Small intestine (tissue), 7 donors: ENCODE data around the gene DEK. TPM values are rescaled to one million over a fixed set of nuclear protein-coding genes. Genes with fewer than 3 reads are reported as not detected.

Experiments
- DNase-seq, 2 donors: peaks; one replicate each; pipeline versions ENCODE4 v3.0.0 to v3.0.0-alpha.2; 2013
- FAIRE-seq: peaks from 2 replicates; lab custom pipeline; 2012; peaks lifted over from hg19 to GRCh38; lab: Jason Lieb, UNC
- H3K27ac ChIP-seq, 3 donors: one replicate each; pipeline ENCODE4 v1.5.1; 2013; ENCODE audit warnings: low read length in 2 of 3, mild to moderate bottlenecking in 2 of 3, control low read depth in 1 of 3, inconsistent platforms in 1 of 3, low read depth in 1 of 3, moderate library complexity in 1 of 3
- H3K27me3 ChIP-seq, 3 donors: one replicate each; pipeline ENCODE4 v1.6.1; 2013; ENCODE audit warnings: low read length in 3 of 3, inconsistent platforms in 1 of 3; ENCODE audit not compliant: control insufficient read depth in 3 of 3, insufficient read depth in 3 of 3
- H3K36me3 ChIP-seq, 3 donors: one replicate each; pipeline ENCODE4 v1.6.1; 2013; ENCODE audit warnings: low read length in 3 of 3, inconsistent platforms in 1 of 3, low read depth in 1 of 3, mild to moderate bottlenecking in 1 of 3, moderate library complexity in 1 of 3; ENCODE audit not compliant: control insufficient read depth in 3 of 3, insufficient read depth in 2 of 3
- H3K4me1 ChIP-seq, 3 donors: one replicate each; pipeline ENCODE4 v1.6.1; 2013; ENCODE audit warnings: low read length in 2 of 3, inconsistent platforms in 1 of 3, low read depth in 1 of 3, mild to moderate bottlenecking in 1 of 3, moderate library complexity in 1 of 3; ENCODE audit not compliant: control insufficient read depth in 3 of 3, insufficient read depth in 2 of 3
- H3K4me3 ChIP-seq, 3 donors: one replicate each; pipeline ENCODE4 v1.5.1; 2013; ENCODE audit warnings: low read length in 3 of 3, control low read depth in 1 of 3, inconsistent platforms in 1 of 3, low read depth in 1 of 3, mild to moderate bottlenecking in 1 of 3, moderate library complexity in 1 of 3
- H3K9me3 ChIP-seq, 2 donors: one replicate each; pipeline ENCODE4 v1.6.1; 2013; ENCODE audit warnings: low read depth in 1 of 2, low read length in 1 of 2; ENCODE audit not compliant: control insufficient read depth in 2 of 2, insufficient read depth in 1 of 2
- WGBS, 3 donors: extraction: QIAGEN DNeasy Blood & Tissue Kit; methylation state at CpG; one replicate each; pipeline ENCODE4 v1.1.7; 2013; 5-methylcytosine and 5-hydroxymethylcytosine counted together
- polyA plus RNA-seq, 4 donors: library from polyadenylated mRNA; stranded (reverse) in 3 of 4; unstranded in 1 of 4; fragments of 200-250 nt in 3 of 4; fragments of 120-200 nt in 1 of 4; gene quantifications; one replicate each; pipeline versions ENCODE4 v1.2.1 to v1.2.3, GENCODE V29; 2013
- donor health status: healthy with polysubstance abuse.
- donor health status: control.
- donor health status: control.
- donor health status: Bipolar disorder and iron deficiency.
- donor health status: healthy.

Gene DEK
- polyA plus RNA-seq, 4 donors, result 55.7 to 113 (median 69.2) TPM

DNA sequence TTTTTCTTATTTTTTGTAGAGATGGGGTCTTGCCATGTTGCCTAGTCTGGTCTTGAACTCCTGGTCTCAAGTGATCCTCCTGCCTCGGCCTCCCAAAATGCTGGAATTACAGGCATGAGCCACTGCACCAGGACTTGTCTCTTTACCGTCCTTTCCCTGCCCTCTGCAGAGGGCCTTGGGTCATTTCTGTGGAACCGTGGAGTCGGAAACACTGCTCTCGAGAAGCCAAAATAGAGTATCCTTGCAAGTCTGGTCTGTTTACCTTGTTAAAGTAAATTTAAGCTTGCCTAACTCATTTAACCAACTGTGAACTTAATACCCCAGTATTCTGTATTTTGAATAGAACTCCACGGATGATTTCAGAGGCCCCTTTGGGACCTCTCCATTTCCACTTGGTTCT is 57.7 kb downstream of the DEK start:
- H3K36me3 ChIP-seq, result peaks cover 2 to 36% (median 5%) of the 10 kb centered on the region in 3 donors
- H3K27me3 ChIP-seq, result no peaks in the 10 kb centered on the region
- no peak overlapping the region for H3K4me3 ChIP-seq
- H3K9me3 ChIP-seq, result no peaks in the 10 kb centered on the region
- DNase-seq, result no peak
- WGBS, 3 donors, result 89 to 97% (median 93%) methylated on average over 6 of the region's 6 CpGs
- no peak for FAIRE-seq
- peaks cover 0 to 2% (median 0%) of the 10 kb centered on the region in 3 donors for H3K4me1 ChIP-seq
- no peak overlapping the region for H3K27ac ChIP-seq

DNA sequence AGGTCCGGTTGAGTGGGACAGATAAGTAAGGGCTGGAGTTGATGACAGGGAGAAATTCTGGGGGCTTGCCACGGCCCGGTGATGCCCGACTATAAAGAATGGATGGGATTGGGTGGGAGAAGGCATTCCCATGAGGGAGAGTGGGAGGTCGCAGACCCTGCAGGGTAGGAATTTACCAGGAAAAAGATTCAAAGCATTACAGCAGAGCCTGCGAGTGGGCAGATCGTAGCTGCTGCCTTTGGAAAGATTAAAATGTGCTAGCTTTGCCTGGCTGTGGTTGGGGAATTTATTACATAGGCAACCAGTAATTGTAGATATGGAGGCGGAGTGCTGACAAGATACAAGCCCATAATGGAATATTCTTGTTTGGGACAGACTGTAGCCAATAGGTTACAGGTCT is 59.6 kb downstream of the DEK start:
- FAIRE-seq, result no peak
- H3K36me3 ChIP-seq, result peaks cover 2 to 38% (median 7%) of the 10 kb centered on the region in 3 donors
- no peaks in the 10 kb centered on the region for H3K27me3 ChIP-seq
- no peaks in the 10 kb centered on the region for H3K9me3 ChIP-seq
- no peak overlapping the region for H3K27ac ChIP-seq
- 94 to 98% (median 95%) methylated on average over 8 of the region's 8 CpGs for WGBS, 3 donors
- DNase-seq, result no peak
- no peaks in the 10 kb centered on the region for H3K4me1 ChIP-seq
- H3K4me3 ChIP-seq, result no peak overlapping the region

DNA sequence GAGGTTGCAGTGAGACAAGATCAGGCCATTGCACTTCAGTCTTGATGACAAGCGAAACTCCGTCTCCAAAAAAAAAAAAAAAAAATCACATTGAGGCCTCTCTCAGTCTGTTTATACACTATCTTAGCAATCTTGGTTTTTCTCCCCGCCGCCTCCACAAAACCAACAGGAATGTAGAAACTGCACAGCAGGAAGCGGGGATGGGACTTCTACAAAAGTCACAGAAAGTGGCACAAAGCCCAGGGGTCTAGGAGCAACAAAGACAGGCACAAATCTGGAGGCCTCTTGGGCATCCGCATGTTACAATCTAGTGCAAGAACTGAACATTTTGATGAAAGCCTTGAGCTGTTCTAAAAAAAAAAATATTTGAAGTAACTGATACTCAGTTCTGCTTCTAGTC is 60.5 kb downstream of the DEK start:
- DNase-seq (no peak), FAIRE-seq (no peak)
- peaks cover 0 to 43% (median 5%) of the 10 kb centered on the region in 3 donors for H3K36me3 ChIP-seq
- H3K9me3 ChIP-seq, result no peaks in the 10 kb centered on the region
- H3K4me1 ChIP-seq, result no peaks in the 10 kb centered on the region
- no peak overlapping the region for H3K27ac ChIP-seq
- H3K4me3 ChIP-seq, result no peak overlapping the region
- H3K27me3 ChIP-seq, result no peaks in the 10 kb centered on the region
- WGBS, 3 donors, result 90 to 96% (median 92%) methylated on average over 6 of the region's 6 CpGs

DNA sequence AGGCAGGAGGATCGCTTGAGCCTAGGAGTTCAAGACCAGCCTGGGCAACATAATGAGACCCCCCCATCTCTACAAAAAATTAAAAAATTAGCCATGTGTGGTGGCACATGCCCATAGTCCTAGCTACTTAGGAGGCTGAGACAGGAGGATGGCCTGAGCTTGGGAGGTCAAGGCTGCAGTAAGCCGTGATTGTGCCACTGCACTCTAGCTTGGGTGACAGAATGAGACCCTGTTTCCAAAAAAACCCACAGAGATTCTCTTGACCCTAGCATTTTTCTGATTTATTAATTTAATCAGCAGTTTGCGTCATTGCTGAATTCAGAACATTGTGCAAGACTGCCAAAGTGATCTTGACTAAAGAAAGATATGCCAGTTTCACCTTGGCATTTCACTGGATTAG is 72.3 kb downstream of the DEK start:
- FAIRE-seq (no peak), DNase-seq (no peak)
- peaks cover 2 to 18% (median 6%) of the 10 kb centered on the region in 3 donors for H3K36me3 ChIP-seq
- H3K4me3 ChIP-seq, result no peak overlapping the region
- no peaks in the 10 kb centered on the region for H3K4me1 ChIP-seq
- no peak overlapping the region for H3K27ac ChIP-seq
- H3K9me3 ChIP-seq, result no peaks in the 10 kb centered on the region
- 96 to 99% (median 96%) methylated on average over 3 of the region's 3 CpGs for WGBS, 3 donors
- no peaks in the 10 kb centered on the region for H3K27me3 ChIP-seq

DNA sequence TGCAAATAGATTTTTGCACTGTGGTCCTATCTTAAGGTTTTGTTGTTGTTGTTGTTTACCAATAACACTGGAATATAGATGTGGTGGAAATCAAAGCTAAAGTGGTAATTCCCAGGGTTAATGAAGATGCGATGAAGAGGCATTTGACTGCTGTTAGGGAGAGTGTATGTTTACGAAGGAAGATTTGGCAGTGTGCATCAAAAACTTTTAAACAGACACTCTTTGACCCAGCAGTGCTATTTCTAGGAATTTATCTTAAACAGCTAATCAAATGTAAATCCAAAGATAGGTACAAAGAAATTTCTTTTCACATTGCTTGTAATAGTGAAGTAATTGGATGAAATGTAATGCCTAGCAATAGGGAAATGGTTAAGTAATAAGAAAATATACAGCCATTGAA is 75.1 kb downstream of the DEK start:
- Histone ChIP-seq H3K27ac (no peak overlapping the region), H3K9me3 (no peaks in the 10 kb centered on the region), H3K4me3 (no peak overlapping the region), H3K36me3 (peaks cover 3 to 17% (median 6%) of the 10 kb centered on the region in 3 donors), H3K4me1 (no peaks in the 10 kb centered on the region), H3K27me3 (no peaks in the 10 kb centered on the region)
- DNase-seq, result no peak
- WGBS, 3 donors, result 74 to 92% (median 91%) methylated on average over 2 of the region's 2 CpGs
- no peak for FAIRE-seq

DNA sequence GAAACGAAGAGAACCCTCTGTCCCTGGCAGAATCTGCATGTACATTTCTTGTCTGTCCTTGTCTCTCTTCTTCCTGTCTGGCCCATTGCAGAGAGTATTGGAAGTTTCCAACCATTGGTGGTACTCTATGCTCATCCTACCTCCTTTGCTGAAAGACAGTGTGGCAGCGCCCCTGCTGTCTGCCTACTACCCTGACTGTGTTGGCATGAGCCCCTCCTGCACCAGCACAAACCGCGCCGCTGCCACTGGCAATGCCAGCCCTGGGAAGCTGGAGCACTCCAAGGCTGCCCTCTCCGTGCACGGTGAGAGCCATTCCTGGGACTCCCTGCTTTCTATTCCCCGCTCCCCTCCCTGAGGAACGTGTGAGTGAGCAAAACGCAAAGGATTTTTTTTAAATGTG is 76.6 kb downstream of the DEK start:
- H3K27me3 ChIP-seq, result no peaks in the 10 kb centered on the region
- 93 to 97% (median 95%) methylated on average over 10 of the region's 10 CpGs for WGBS, 3 donors
- H3K9me3 ChIP-seq, result no peaks in the 10 kb centered on the region
- FAIRE-seq (no peak), DNase-seq (no peak)
- no peak overlapping the region for H3K27ac ChIP-seq
- H3K36me3 ChIP-seq, result peaks cover 3 to 12% (median 4%) of the 10 kb centered on the region in 3 donors
- no peaks in the 10 kb centered on the region for H3K4me1 ChIP-seq
- H3K4me3 ChIP-seq, result no peak overlapping the region

DNA sequence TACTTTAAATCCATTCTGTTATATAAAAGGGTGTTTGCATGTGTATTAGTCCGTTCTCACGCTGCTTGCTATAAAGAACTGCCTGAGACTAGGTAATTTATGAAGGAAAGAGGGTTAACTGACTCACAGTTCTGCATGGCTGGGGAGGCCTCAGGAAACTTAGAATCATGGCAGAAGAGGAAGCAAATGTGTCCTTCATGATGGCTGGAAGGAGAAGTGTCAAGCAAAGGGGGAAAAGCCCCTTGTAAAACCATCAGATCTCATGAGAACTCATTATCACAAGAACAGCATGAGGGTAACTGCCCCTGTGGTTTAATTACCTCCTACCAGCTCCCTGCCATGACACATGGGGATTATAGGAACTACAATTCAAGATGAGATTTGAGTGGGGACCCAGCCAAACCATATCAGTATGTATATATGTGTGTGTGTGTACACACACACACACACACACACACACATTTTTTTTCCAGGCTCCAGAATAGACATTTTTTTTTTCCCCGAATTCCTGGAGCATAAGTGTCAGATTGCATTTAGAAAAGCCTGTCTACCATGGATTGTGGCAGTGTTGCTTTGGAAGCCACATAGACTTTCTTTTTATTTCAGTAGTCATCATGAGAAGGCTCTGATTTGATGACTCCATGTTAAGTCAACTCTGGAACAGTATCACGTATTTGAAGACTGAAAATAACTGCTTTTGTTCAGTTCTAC is 77.6 kb downstream of the DEK start:
- no peak overlapping the region for H3K4me3 ChIP-seq
- no peaks in the 10 kb centered on the region for H3K27me3 ChIP-seq
- H3K4me1 ChIP-seq, result no peaks in the 10 kb centered on the region
- DNase-seq (no peak), FAIRE-seq (no peak)
- no peak overlapping the region for H3K27ac ChIP-seq
- WGBS, 3 donors, result 87 to 95% (median 88%) methylated on average over 4 of the region's 4 CpGs
- H3K9me3 ChIP-seq, result no peaks in the 10 kb centered on the region
- peaks cover 3 to 6% (median 4%) of the 10 kb centered on the region in 3 donors for H3K36me3 ChIP-seq

DNA sequence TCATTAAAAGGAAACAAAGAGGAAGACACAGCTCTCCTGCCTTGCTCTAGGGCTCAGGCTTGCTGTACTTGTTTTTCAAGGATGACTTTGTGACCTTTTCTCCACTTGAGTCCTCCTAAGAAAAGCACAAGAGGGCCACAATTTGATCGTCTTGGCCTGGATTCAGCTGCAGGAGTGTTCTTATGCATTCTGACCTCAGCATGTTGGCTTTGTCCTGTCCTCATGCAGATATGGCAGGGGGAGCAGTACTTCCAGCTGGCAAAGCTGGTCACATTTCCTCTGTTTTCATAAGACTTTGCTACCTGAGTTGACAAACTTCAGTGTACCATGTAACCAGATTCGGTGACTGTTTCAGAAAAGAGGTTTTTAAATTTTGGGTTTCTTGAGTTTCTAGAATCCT is 78.3 kb downstream of the DEK start:
- WGBS, 3 donors, result 36 to 52% (median 50%) methylated on average over 2 of the region's 2 CpGs
- Histone ChIP-seq H3K27ac (peak overlapping the region in 1 of 3 donors; percentile 45), H3K4me3 (no peak overlapping the region), H3K4me1 (no peaks in the 10 kb centered on the region), H3K9me3 (no peaks in the 10 kb centered on the region), H3K36me3 (peaks cover 0 to 9% (median 3%) of the 10 kb centered on the region in 3 donors), H3K27me3 (no peaks in the 10 kb centered on the region)
- no peak for FAIRE-seq
- DNase-seq, result no peak
